ENCODE results near the gene HNRNPH3. TPM values are rescaled to one million over a fixed set of nuclear protein-coding genes. Genes with fewer than 3 reads are reported as not detected.

Gene HNRNPH3
- total RNA-seq, 3 donors from 2014 or later: 87.4 to 135 (median 102) TPM

DNA sequence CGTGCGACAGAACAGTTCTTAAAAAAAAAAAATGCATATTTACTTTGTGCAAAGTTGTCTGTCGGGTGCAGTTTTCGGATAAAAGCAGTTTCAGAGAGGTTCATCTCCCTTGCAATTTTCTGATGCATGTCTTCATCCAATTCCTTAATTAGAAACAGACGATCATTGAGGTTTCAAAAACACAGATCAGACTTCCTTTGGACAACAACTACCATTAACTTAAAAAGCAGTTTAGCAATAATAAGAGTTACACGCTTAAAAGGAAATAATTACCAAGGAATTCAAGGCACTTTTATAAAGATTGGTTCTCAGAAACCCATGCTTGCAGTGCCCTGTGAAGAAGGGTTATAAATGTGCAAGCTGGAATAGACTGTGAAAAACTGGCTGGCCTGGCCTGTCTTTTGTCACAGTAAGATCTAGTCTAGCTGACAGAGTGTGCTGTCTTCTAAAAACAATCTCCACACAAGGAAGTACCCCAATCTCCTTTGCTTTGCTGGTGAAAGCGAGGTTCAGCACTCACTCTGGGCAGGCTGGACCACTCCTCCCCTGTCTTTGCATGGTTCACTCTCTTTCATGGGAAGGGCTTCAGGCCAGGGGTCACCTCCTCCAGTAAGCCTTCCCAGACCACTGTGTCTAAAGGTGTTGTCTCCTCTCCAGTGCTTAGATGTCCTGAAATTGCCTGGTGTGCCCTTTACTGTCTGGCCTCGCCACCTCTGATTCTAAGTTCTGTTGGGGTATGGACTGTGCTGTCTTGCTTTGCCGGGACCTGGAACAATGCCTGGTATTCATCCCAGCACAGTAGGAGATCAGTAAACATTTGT is 34.8 kb upstream of the HNRNPH3 start:
- Histone ChIP-seq H3K9me3 (no peaks in the 10 kb centered on the region), H3K4me3 (no peak overlapping the region), H3K36me3 (ENCODE audit: low read depth) (no peaks in the 10 kb centered on the region), H3K4me1 (ENCODE audit: low read depth) (peaks cover 14% of the 10 kb centered on the region)
- TF ChIP-seq, protein P1, sequence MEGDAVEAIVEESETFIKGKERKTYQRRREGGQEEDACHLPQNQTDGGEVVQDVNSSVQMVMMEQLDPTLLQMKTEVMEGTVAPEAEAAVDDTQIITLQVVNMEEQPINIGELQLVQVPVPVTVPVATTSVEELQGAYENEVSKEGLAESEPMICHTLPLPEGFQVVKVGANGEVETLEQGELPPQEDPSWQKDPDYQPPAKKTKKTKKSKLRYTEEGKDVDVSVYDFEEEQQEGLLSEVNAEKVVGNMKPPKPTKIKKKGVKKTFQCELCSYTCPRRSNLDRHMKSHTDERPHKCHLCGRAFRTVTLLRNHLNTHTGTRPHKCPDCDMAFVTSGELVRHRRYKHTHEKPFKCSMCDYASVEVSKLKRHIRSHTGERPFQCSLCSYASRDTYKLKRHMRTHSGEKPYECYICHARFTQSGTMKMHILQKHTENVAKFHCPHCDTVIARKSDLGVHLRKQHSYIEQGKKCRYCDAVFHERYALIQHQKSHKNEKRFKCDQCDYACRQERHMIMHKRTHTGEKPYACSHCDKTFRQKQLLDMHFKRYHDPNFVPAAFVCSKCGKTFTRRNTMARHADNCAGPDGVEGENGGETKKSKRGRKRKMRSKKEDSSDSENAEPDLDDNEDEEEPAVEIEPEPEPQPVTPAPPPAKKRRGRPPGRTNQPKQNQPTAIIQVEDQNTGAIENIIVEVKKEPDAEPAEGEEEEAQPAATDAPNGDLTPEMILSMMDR (IDR thresholded peaks at IDR 0.05): no peak
- intact Hi-C loops (cut with DNase I, micrococcal nuclease): no loop called here
- ATAC-seq (no peak), DNase-seq (no peak)

DNA sequence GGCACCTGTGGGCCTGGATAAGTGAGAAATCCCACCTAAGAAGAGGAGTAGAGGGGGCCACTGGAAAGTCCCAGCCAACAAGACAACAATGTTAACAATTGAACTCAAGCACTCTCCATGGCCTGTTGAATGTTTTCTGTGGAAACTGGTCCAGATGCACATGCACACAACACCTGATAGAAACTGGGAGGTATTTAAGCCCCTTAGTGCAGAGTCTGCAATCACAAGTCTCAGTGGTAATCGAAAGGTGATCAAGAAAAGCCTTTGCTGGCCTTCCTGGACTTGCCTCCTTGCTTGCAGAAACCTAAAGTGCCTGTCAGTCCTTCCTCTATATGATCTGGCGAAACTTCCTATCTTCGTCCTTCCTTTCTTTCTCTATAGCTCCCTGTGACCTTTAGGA is 30.6 kb upstream of the HNRNPH3 start:
- ATAC-seq: no peak
- H3K4me3 ChIP-seq: no peak overlapping the region
- no peaks in the 10 kb centered on the region for H3K36me3 ChIP-seq (ENCODE audit: low read depth)
- peaks cover 19% of the 10 kb centered on the region for H3K4me1 ChIP-seq (ENCODE audit: low read depth)
- no peak for DNase-seq
- H3K9me3 ChIP-seq: no peaks in the 10 kb centered on the region
- TF ChIP-seq, protein P1 (IDR thresholded peaks at IDR 0.05): no peak
- intact Hi-C loops (cut with DNase I, micrococcal nuclease): loop anchor here in 1 of 2 donors (10.0 kb wide), 1 partner anchor 86 kb away; no protein-coding TSS in a partner anchor

GRCh38 chr10:68301790-68302502 is 29.9 kb upstream of the HNRNPH3 start:
- TF ChIP-seq, protein P1 (IDR thresholded peaks at IDR 0.05): no peak
- Histone ChIP-seq H3K4me3 (no peak overlapping the region), H3K36me3 (ENCODE audit: low read depth) (no peaks in the 10 kb centered on the region), H3K4me1 (ENCODE audit: low read depth) (peaks cover 19% of the 10 kb centered on the region), H3K9me3 (no peaks in the 10 kb centered on the region)
- ATAC-seq: peak; percentile 78
- intact Hi-C loops (cut with DNase I, micrococcal nuclease): loop anchor here in 1 of 2 donors (10.0 kb wide), 1 partner anchor 87 kb away; no protein-coding TSS in a partner anchor
- DNase-seq: no peak

- no peak for DNase-seq
- Histone ChIP-seq H3K4me1 (ENCODE audit: low read depth) (peaks cover 19% of the 10 kb centered on the region), H3K36me3 (ENCODE audit: low read depth) (no peaks in the 10 kb centered on the region), H3K4me3 (no peak overlapping the region), H3K9me3 (no peaks in the 10 kb centered on the region)
- TF ChIP-seq, protein P1 (IDR thresholded peaks at IDR 0.05): no peak
- ATAC-seq: no peak
- intact Hi-C loops (cut with DNase I, micrococcal nuclease): loop anchor here in 1 of 2 donors (10.0 kb wide), 1 partner anchor 88 kb away; no protein-coding TSS in a partner anchor
These were observed 29.4 kb upstream of the HNRNPH3 start for GRCh38 chr10:68302503-68302823.

GRCh38 chr10:68302871-68303270 is 29.0 kb upstream of the HNRNPH3 start:
- H3K4me3 ChIP-seq: no peak overlapping the region
- ATAC-seq: no peak
- H3K9me3 ChIP-seq: no peaks in the 10 kb centered on the region
- DNase-seq: no peak
- no peaks in the 10 kb centered on the region for H3K36me3 ChIP-seq (ENCODE audit: low read depth)
- TF ChIP-seq, protein P1 (IDR thresholded peaks at IDR 0.05): no peak
- intact Hi-C loops (cut with DNase I, micrococcal nuclease): loop anchor here in 1 of 2 donors (10.0 kb wide), 1 partner anchor 88 kb away; no protein-coding TSS in a partner anchor
- peaks cover 19% of the 10 kb centered on the region for H3K4me1 ChIP-seq (ENCODE audit: low read depth)

Data from mucosa of descending colon (tissue), 3 donors.